ENCODE results near the gene ANKRD60. TPM values are rescaled to one million over a fixed set of nuclear protein-coding genes. Genes with fewer than 3 reads are reported as not detected.

The ANKRD60 gene
- total RNA-seq, 1 donor: not detected

GRCh38 chr20:58198901-58199355 lies 29.5 kb downstream of the ANKRD60 start:
- no peak for TF ChIP-seq CTCF (IDR thresholded peaks at IDR 0.05; ENCODE audit: insufficient read depth, low read length)
- DNase-seq (ENCODE audit: low read depth): no peak
- H3K4me3 ChIP-seq (ENCODE audit: low read depth, low read length): no peak overlapping the region

GRCh38 chr20:58198384-58198783 lies 30.1 kb downstream of the ANKRD60 start:
- no peak for DNase-seq (ENCODE audit: low read depth)
- no peak for TF ChIP-seq CTCF (IDR thresholded peaks at IDR 0.05; ENCODE audit: insufficient read depth, low read length)

GRCh38 chr20:58197185-58197469 lies 31.3 kb downstream of the ANKRD60 start:
- no peak for DNase-seq (ENCODE audit: low read depth)
- no peak for TF ChIP-seq CTCF (IDR thresholded peaks at IDR 0.05; ENCODE audit: insufficient read depth, low read length)
- H3K4me3 ChIP-seq (ENCODE audit: low read depth, low read length): no peak overlapping the region

More at GRCh38 chr20:58198384-58198783, 30.1 kb downstream of the ANKRD60 start:
- no peak overlapping the region for H3K4me3 ChIP-seq (ENCODE audit: low read depth, low read length)

- no peak for DNase-seq (ENCODE audit: low read depth)
- no peak for TF ChIP-seq CTCF (IDR thresholded peaks at IDR 0.05; ENCODE audit: insufficient read depth, low read length)
- H3K4me3 ChIP-seq (ENCODE audit: low read depth, low read length): no peak overlapping the region
Measured at GRCh38 chr20:58196402-58197184, 31.9 kb downstream of the ANKRD60 start.

- no peak overlapping the region for H3K4me3 ChIP-seq (ENCODE audit: low read depth, low read length)
- no peak for DNase-seq (ENCODE audit: low read depth)
- TF ChIP-seq CTCF (IDR thresholded peaks at IDR 0.05; ENCODE audit: insufficient read depth, low read length): no peak
Measured at GRCh38 chr20:58195047-58195446, 33.4 kb downstream of the ANKRD60 start.

- DNase-seq (ENCODE audit: low read depth): peak; percentile 70
- no peak for TF ChIP-seq CTCF (IDR thresholded peaks at IDR 0.05; ENCODE audit: insufficient read depth, low read length)
- no peak overlapping the region for H3K4me3 ChIP-seq (ENCODE audit: low read depth, low read length)
Measured at GRCh38 chr20:58194175-58194791, 34.2 kb downstream of the ANKRD60 start.
